Medulla oblongata (tissue), 1 donor: ENCODE data around the gene LAMP1.
"Not testable (repeated sequence)": the region's sequence is repeated elsewhere in the genome, so short reads cannot be mapped to it uniquely, and the experiment has no call there.

ENCODE experiments used
- DNase-seq: peaks from one replicate; pipeline ENCODE4 v3.0.0-alpha.2; 2015; ENCODE audit errors: extremely low spot score

The LAMP1 gene

DNA sequence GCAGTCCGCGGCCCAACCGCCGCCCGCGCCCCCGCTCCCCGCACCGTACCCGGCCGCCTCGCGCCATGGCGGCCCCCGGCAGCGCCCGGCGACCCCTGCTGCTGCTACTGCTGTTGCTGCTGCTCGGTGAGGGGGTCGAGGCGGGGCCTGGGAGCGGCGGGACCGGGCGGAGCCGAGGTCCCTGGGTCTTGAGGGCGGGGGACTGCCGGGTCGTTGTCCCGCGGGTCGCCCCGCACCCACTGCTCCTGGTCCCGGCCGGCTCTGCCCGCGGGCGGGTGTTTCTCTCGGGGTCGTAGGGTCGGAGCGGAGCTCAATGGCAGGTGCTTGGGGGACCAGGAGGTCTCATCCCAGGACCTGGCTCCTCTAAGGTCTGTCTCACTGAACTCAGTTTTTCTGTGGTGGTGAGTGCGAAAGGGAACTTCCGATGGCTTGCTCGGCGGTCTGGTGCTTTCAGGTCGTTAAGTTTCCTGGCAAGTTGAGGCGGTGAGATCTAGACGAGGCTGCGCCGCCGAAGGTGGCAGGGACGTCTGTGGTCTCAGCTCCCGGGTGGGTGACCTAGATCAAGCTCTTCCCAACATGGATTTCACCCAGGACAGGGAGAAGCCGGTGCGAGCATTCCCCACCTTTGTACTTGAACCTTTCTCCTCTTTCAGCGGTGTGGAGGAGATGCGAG lies 467 bp downstream of the LAMP1 start:
- DNase-seq: peak; percentile 30

- peak; percentile 9 for DNase-seq
These were observed 1.3 kb downstream of the LAMP1 start for GRCh38 chr13:113298043-113298945.

DNA sequence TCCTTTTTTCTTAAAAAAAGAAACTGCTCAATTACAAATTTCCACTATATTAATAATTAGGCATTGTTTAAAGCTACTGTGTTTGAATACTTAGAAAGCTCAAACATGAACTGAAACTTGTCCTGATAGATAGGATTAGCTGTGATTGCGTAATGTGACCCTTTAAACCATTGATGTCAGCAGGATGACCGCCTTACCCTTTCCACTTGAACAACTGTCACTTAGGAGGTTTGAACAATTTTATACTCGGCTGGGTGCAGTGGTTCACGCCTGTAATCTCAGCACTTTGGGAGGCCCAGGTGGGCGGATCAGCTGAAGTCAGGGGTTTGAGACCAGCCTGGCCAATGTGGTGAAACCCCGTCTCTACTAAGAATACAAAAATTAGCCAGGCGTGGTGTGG lies 2.9 kb downstream of the LAMP1 start:
- DNase-seq: peak; percentile 51

DNA sequence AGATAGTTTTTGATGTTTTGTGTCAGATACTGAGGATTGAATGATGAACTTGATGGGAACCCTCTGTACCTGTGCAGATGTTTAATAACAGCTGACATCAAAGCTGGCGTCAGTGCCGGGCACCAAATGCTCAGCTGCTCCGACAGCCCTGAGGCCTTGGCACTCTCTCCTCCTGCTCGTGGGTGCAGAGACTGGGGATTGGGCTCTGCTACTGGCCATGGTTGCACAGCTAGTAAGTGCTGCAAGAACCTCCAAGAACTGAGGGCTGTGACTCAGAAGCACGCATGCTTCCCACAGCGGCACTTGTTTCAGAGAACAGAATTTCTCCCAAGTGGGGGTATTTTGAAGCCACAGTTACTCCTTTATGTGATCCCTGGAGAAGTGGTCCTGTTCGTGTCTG lies 5.9 kb downstream of the LAMP1 start:
- DNase-seq: no peak

DNA sequence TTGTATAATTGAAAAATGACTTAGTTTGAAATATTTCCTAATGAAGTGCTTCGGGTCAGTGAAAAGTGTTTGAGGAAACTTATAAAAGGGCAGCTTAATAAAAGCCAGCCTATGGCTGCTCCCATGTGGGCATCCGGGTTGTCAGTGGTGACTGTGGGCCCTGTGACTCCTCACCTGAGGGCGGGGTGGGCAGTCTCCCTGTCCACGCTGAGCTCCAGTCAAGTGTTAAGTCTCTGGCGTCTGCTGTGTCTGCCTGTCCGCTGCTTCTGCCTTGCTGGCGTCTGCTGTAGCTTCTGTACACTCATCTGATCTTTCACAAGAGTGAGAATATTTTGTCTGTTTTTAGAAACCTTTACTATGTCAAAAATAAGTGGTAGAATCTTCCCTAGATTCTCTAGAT lies 7.1 kb downstream of the LAMP1 start:
- no peak for DNase-seq

DNA sequence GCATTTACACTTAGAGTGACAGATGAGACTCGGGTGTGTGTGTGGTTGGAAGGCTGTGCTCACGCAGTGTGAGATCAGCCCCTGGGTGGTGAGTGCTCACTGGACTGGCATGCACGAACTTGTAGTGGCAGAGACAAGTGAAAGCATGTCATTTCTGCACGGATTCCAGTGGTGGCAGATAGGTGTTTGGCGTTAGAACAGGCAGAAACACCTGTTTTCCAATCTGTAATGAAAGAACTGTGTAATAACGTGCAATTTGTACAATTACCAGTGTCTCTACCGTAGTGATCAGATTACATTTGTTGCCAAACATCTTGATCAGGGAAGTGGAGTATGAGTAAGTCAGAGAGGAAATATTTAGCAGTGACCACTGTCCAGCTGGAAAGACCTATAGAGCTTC lies 8.2 kb downstream of the LAMP1 start:
- DNase-seq: no peak

GRCh38 chr13:113307491-113307890 lies 10.5 kb downstream of the LAMP1 start:
- DNase-seq: no peak

GRCh38 chr13:113309473-113309872 lies 12.4 kb downstream of the LAMP1 start:
- DNase-seq: no peak

DNA sequence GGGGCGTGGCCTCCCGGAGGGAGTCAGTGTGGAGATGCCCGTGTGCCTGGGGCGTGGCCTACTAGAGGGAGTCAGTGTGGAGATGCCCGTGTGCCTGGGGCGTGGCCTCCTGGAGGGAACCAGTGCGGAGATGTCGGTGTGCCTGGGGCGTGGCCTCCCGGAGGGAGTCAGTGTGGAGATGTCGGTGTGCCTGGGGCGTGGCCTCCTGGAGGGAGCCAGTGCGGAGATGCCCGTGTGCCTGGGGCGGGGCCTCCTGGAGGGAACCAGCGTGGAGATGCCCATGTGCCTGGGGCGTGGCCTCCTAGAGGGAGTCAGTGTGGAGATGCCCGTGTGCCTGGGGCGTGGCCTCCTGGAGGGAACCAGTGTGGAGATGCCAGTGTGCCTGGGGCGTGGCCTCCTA lies 17.1 kb downstream of the LAMP1 start:
- DNase-seq: not testable (repeated sequence)

DNA sequence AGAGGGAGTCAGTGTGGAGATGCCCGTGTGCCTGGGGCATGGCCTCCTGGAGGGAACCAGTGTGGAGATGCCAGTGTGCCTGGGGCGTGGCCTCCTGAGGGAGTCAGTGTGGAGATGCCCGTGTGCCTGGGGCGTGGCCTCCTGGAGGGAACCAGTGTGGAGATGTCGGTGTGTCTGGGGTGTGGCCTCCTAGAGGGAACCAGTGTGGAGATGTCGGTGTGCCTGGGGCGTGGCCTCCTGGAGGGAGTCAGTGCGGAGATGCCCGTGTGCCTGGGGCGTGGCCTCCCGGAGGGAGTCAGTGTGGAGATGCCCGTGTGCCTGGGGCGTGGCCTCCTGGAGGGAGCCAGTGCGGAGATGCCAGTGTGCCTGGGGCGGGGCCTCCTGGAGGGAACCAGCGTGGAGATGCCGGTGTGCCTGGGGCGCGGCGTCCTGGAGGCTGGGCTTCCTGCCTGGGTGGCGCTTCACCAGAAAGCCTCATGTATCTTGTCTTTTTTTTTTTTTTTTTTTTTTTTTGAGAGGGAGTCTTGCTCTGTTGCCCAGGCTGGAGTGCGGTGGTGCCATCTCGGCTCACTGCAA lies 17.9 kb downstream of the LAMP1 start:
- DNase-seq: not testable (repeated sequence)

- no peak for DNase-seq
These were observed 19.0 kb downstream of the LAMP1 start for GRCh38 chr13:113315992-113316391.

DNA sequence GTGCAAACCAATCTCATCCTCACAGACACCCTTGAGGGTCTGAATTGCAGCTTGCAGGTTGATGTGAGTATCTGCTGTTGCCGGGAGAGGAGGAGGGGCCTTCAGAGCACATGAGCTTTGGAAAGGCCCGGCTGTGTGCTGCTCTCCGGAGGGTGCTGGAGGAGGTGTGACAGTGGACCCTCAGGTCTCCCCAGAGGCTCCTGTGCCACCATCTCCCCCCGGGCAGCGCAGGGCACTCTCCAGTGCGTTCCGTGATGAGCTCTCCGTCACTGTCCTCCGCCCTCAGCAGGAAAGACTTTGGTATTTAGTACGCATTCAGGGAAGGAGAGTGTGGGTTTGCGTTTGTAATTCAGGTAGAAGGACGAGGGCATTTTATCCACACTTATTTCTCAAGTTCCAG lies 20.0 kb downstream of the LAMP1 start:
- DNase-seq: no peak

DNA sequence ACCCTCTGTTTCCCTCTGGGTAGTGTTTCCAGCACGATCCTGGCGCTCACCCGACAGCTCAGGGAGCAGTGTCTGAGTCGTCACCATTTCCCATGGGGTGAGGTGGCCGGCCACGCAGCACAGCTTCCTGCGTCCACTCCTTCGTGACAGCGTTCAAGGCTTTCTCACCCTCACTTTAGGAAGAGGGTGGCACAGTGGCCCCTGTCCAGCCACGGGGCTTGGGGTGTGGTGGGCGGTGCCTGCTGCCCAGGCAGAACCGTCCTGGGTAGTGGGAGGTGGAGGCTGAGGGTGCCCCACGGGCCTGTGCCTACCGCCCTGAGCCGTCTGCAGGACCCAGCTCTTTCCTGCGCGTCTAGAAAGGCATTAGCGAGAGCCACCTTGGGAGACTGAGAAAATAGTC lies 21.9 kb downstream of the LAMP1 start:
- DNase-seq: no peak

- no peak for DNase-seq
These were observed 22.3 kb downstream of the LAMP1 start for GRCh38 chr13:113319371-113319770.

DNA sequence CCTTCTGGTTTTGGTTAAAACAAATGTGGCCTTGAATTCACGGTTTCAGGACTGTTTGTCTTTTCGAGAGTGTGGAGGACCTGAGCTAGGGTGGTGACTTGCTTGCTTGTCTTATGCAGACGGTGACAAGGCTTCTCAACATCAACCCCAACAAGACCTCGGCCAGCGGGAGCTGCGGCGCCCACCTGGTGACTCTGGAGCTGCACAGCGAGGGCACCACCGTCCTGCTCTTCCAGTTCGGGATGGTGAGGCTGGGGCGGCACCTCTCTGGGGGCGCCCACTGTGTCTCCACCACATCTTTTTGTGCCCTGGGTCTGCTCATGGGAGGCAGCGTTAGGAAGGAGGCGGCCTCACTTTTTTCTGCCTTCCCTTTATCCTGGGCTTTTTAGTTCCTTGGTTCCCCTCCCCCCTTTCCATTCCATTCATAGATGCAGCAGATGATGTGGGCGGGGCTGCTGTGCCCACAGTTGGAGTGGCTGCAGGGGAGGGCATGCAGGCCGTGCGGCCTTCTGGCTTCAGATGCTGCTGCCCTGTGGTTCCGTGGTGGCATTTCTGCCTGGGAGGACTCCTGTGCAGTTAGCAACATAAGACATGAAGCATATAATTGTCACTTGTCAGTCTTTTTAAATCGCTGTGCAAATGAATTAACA lies 23.3 kb downstream of the LAMP1 start:
- DNase-seq: no peak

GRCh38 chr13:113321546-113321945 lies 24.5 kb downstream of the LAMP1 start:
- no peak for DNase-seq

DNA sequence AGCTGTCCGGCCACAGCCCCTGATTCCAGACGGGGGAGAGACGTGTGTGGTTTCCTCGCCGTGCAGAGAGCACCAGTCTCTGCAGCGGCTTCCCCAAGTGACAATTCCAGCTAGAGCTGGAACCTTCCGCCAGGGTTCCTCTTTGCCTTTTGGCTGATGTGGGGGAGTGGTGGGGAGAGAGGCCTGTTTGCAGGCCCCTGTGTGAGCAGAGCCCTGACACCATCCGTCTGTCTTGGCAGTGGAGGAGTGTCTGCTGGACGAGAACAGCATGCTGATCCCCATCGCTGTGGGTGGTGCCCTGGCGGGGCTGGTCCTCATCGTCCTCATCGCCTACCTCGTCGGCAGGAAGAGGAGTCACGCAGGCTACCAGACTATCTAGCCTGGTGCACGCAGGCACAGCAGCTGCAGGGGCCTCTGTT lies 25.0 kb downstream of the LAMP1 start:
- DNase-seq: peak; percentile 17

DNA sequence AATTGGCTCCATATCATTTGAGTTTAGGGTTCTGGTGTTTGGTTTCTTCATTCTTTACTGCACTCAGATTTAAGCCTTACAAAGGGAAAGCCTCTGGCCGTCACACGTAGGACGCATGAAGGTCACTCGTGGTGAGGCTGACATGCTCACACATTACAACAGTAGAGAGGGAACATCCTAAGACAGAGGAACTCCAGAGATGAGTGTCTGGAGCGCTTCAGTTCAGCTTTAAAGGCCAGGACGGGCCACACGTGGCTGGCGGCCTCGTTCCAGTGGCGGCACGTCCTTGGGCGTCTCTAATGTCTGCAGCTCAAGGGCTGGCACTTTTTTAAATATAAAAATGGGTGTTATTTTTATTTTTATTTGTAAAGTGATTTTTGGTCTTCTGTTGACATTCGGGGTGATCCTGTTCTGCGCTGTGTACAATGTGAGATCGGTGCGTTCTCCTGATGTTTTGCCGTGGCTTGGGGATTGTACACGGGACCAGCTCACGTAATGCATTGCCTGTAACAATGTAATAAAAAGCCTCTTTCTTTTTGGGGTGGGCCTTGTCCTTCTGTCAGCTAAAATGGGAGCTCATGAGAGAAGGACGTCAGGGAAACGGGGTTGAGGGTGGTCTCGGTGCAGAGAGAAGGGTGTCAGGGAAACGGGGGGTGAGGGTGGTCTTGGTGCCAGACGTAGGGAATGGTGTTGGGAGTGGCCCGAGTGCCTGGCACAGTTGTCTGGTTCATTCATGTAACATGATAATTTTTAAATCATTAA lies 26.0 kb downstream of the LAMP1 start:
- no peak for DNase-seq

GRCh38 chr13:113323869-113324268 lies 26.8 kb downstream of the LAMP1 start:
- no peak for DNase-seq

GRCh38 chr13:113324398-113324797 lies 27.4 kb downstream of the LAMP1 start:
- DNase-seq: peak; percentile 63

GRCh38 chr13:113325779-113326178 lies 28.7 kb downstream of the LAMP1 start:
- DNase-seq: no peak

- no peak for DNase-seq
These were observed 30.3 kb downstream of the LAMP1 start for GRCh38 chr13:113327391-113327765.
